ENCODE results near the gene FGF8.

Gene FGF8

DNA sequence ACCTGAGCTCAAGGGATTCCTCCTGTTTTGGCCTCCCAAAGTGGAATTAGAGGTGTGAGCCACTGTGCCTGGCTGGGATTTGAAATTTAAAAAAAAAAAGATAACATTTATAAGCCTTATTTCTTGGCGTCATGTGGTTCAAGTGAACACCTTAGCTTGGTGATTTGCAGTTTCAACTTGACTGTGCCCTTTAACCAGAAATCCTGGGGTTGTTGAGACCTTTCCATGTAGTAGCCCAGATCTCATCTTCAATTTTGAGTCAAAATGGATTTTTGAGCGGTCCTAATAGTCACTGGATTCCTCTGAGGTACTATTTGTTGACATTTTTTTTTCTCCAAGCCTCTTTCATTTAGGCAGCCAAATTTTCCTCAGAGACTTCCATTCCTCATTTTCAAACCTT, 51.5 kb downstream of the FGF8 start:
- Histone ChIP-seq H3K4me2 (ENCODE audit: low read length) (no peak overlapping the region), H3K27ac (ENCODE audit: low read depth, low read length) (no peak overlapping the region), H3K9me2 (replicated peaks; ENCODE audit: control insufficient read depth, low read length) (no peaks in the 10 kb centered on the region), H3K4me1 (ENCODE audit: control insufficient read depth, low read length) (peaks cover 6% of the 10 kb centered on the region), H3K27me3 (ENCODE audit: control insufficient read depth, low read length) (peaks cover 19% of the 10 kb centered on the region), H3F3A (ENCODE audit: control insufficient read depth, insufficient read depth) (no peaks in the 10 kb centered on the region), H3K4me3 (ENCODE audit: low read length) (no peak overlapping the region), H4K20me1 (ENCODE audit: control insufficient read depth, insufficient read depth, low read depth, low read length) (no peaks in the 10 kb centered on the region), H3K9me3 (ENCODE audit: control insufficient read depth, insufficient read depth, low read length) (no peaks in the 10 kb centered on the region), H3K79me2 (ENCODE audit: control insufficient read depth, low read length) (no peaks in the 10 kb centered on the region), H3K36me3 (ENCODE audit: control insufficient read depth, low read length) (no peaks in the 10 kb centered on the region)
- no peak for TF ChIP-seq EZH2phosphoT487 (IDR thresholded peaks at IDR 0.05; ENCODE audit: borderline replicate concordance, low read length)
- TF ChIP-seq, protein P1, sequence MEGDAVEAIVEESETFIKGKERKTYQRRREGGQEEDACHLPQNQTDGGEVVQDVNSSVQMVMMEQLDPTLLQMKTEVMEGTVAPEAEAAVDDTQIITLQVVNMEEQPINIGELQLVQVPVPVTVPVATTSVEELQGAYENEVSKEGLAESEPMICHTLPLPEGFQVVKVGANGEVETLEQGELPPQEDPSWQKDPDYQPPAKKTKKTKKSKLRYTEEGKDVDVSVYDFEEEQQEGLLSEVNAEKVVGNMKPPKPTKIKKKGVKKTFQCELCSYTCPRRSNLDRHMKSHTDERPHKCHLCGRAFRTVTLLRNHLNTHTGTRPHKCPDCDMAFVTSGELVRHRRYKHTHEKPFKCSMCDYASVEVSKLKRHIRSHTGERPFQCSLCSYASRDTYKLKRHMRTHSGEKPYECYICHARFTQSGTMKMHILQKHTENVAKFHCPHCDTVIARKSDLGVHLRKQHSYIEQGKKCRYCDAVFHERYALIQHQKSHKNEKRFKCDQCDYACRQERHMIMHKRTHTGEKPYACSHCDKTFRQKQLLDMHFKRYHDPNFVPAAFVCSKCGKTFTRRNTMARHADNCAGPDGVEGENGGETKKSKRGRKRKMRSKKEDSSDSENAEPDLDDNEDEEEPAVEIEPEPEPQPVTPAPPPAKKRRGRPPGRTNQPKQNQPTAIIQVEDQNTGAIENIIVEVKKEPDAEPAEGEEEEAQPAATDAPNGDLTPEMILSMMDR (IDR thresholded peaks at IDR 0.05; ENCODE audit: low read depth, low read length, poor library complexity, severe bottlenecking): no peak

DNA sequence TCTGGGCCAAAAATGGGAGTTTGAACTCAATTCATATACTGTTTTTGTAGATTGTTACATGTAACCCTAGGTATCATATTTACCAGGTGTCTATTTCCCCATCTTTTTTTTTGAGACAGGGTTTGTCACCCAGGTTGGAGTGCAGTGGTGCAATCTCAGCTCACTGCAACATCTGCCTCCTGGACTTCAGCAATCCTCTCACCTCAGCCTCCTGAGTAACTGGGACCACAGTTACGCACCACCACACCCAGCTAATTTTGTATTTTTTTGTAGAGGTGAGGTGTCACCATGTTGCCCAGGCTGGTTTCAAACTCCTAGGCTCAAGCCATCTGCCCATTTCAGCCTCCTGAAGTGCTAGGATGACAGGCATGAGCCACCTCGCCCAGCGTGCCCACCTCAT, 52.7 kb downstream of the FGF8 start:
- no peaks in the 10 kb centered on the region for H3K9me3 ChIP-seq (ENCODE audit: control insufficient read depth, insufficient read depth, low read length)
- peaks cover 25% of the 10 kb centered on the region for H3K27me3 ChIP-seq (ENCODE audit: control insufficient read depth, low read length)
- no peaks in the 10 kb centered on the region for H3K79me2 ChIP-seq (ENCODE audit: control insufficient read depth, low read length)
- no peak overlapping the region for H3K4me3 ChIP-seq (ENCODE audit: low read length)
- no peaks in the 10 kb centered on the region for H4K20me1 ChIP-seq (ENCODE audit: control insufficient read depth, insufficient read depth, low read depth, low read length)
- H3F3A ChIP-seq (ENCODE audit: control insufficient read depth, insufficient read depth): no peaks in the 10 kb centered on the region
- H3K9me2 ChIP-seq (replicated peaks; ENCODE audit: control insufficient read depth, low read length): no peaks in the 10 kb centered on the region
- H3K4me1 ChIP-seq (ENCODE audit: control insufficient read depth, low read length): peaks cover 6% of the 10 kb centered on the region
- no peak for TF ChIP-seq EZH2phosphoT487 (IDR thresholded peaks at IDR 0.05; ENCODE audit: borderline replicate concordance, low read length)
- TF ChIP-seq, protein P1 (IDR thresholded peaks at IDR 0.05; ENCODE audit: low read depth, low read length, poor library complexity, severe bottlenecking): no peak
- H3K36me3 ChIP-seq (ENCODE audit: control insufficient read depth, low read length): no peaks in the 10 kb centered on the region
- H3K27ac ChIP-seq (ENCODE audit: low read depth, low read length): no peak overlapping the region
- no peak overlapping the region for H3K4me2 ChIP-seq (ENCODE audit: low read length)

DNA sequence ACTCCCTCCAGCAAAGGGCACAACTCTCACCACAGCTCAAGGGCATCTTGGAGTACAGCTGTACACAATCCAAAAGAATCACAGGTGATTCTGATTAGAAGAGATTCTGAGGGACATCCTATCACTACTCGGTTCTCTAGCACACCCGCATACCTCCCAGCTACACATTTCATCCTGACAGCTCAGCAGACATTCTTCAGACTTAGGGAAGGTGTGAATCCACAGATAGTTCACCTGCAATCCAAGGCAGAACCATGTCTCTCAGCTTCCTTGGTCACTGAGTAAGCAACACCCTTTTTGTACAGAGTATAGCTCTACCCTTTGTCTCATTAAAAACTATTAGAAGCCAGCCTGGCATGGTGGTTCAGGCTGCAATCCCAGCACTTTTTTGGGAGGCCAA, 54.1 kb downstream of the FGF8 start:
- H3K9me3 ChIP-seq (ENCODE audit: control insufficient read depth, insufficient read depth, low read length): no peaks in the 10 kb centered on the region
- no peaks in the 10 kb centered on the region for H4K20me1 ChIP-seq (ENCODE audit: control insufficient read depth, insufficient read depth, low read depth, low read length)
- no peaks in the 10 kb centered on the region for H3K36me3 ChIP-seq (ENCODE audit: control insufficient read depth, low read length)
- H3K79me2 ChIP-seq (ENCODE audit: control insufficient read depth, low read length): no peaks in the 10 kb centered on the region
- H3K4me2 ChIP-seq (ENCODE audit: low read length): no peak overlapping the region
- peaks cover 6% of the 10 kb centered on the region for H3K4me1 ChIP-seq (ENCODE audit: control insufficient read depth, low read length)
- TF ChIP-seq, protein P1 (IDR thresholded peaks at IDR 0.05; ENCODE audit: low read depth, low read length, poor library complexity, severe bottlenecking): no peak
- no peak for TF ChIP-seq EZH2phosphoT487 (IDR thresholded peaks at IDR 0.05; ENCODE audit: borderline replicate concordance, low read length)
- H3K9me2 ChIP-seq (replicated peaks; ENCODE audit: control insufficient read depth, low read length): no peaks in the 10 kb centered on the region
- H3K4me3 ChIP-seq (ENCODE audit: low read length): no peak overlapping the region
- H3K27me3 ChIP-seq (ENCODE audit: control insufficient read depth, low read length): peaks cover 25% of the 10 kb centered on the region
- H3F3A ChIP-seq (ENCODE audit: control insufficient read depth, insufficient read depth): no peaks in the 10 kb centered on the region
- no peak overlapping the region for H3K27ac ChIP-seq (ENCODE audit: low read depth, low read length)
